Mesendoderm (in vitro differentiated cells): ENCODE measurements around the gene MTRFR.
A peak's percentile ranks its signal among the peaks of the same experiment; 100 is the strongest.
"Not testable (repeated sequence)": the region's sequence is repeated elsewhere in the genome, so short reads cannot be mapped to it uniquely, and the experiment has no call there.

Source experiments
- DNase-seq: peaks from one replicate; pipeline ENCODE4 v3.0.0; 2013
- H2AK5ac ChIP-seq: 2 replicates; pipeline ENCODE4 v1.6.1; 2013; ENCODE audit warnings: low read length, inconsistent platforms
- H2BK120ac ChIP-seq: 2 replicates; pipeline ENCODE4 v1.6.1; 2013; ENCODE audit warnings: low read depth, mild to moderate bottlenecking, low read length, moderate library complexity, mixed read lengths
- H2BK15ac ChIP-seq: replicated peaks from 2 replicates; pipeline ENCODE4 v1.6.1; 2013; ENCODE audit warnings: low read depth, mild to moderate bottlenecking, moderate library complexity
- H2BK5ac ChIP-seq: 2 replicates; pipeline ENCODE4 v1.6.1; 2013; ENCODE audit warnings: low read length, inconsistent platforms
- H3K18ac ChIP-seq: 2 replicates; pipeline ENCODE4 v1.6.1; 2013; ENCODE audit warnings: mild to moderate bottlenecking, low read length, mixed read lengths
- H3K23ac ChIP-seq: one replicate; pipeline ENCODE4 v1.6.1; 2013; ENCODE audit warnings: low read length
- H3K27ac ChIP-seq: 2 replicates; pipeline ENCODE4 v1.5.1; 2013; ENCODE audit warnings: low read depth, mild to moderate bottlenecking, inconsistent platforms, low read length, moderate library complexity
- H3K27me3 ChIP-seq: 2 replicates; pipeline ENCODE4 v1.6.1; 2013; ENCODE audit warnings: low read length, control low read depth, mild to moderate bottlenecking, inconsistent platforms; ENCODE audit not compliant: insufficient read depth, poor library complexity
- H3K36me3 ChIP-seq: 2 replicates; pipeline ENCODE4 v1.6.1; 2013; ENCODE audit warnings: low read length, inconsistent platforms; ENCODE audit not compliant: control insufficient read depth, insufficient read depth
- H3K4ac ChIP-seq: one replicate; pipeline ENCODE4 v1.6.1; 2013; ENCODE audit warnings: low read depth, mild to moderate bottlenecking, low read length, moderate library complexity
- H3K4me1 ChIP-seq: 2 replicates; pipeline ENCODE4 v1.6.1; 2013; ENCODE audit warnings: low read depth, low read length, inconsistent platforms; ENCODE audit not compliant: control insufficient read depth
- H3K4me2 ChIP-seq: 2 replicates; pipeline ENCODE4 v1.6.1; 2013; ENCODE audit warnings: low read length
- H3K4me3 ChIP-seq: 2 replicates; pipeline ENCODE4 v1.5.1; 2013; ENCODE audit warnings: mild to moderate bottlenecking, low read length
- H3K56ac ChIP-seq: one replicate; pipeline ENCODE4 v1.6.1; 2013; ENCODE audit warnings: low read length
- H3K79me1 ChIP-seq: 2 replicates; pipeline ENCODE4 v1.6.1; 2013; ENCODE audit warnings: low read length, inconsistent platforms
- H3K79me2 ChIP-seq: 2 replicates; pipeline ENCODE4 v1.6.1; 2013; ENCODE audit warnings: mild to moderate bottlenecking, low read length; ENCODE audit not compliant: control insufficient read depth, insufficient read depth
- H3K9ac ChIP-seq: 2 replicates; pipeline ENCODE4 v1.6.1; 2013; ENCODE audit warnings: low read length, inconsistent platforms
- H4K5ac ChIP-seq: one replicate; pipeline ENCODE4 v1.6.1; 2013; ENCODE audit warnings: low read length
- H4K8ac ChIP-seq: one replicate; pipeline ENCODE4 v1.6.1; 2013; ENCODE audit warnings: low read depth, mild to moderate bottlenecking, control low read depth, low read length, moderate library complexity
- WGBS: extraction: QIAGEN DNeasy Blood & Tissue Kit; methylation state at CpG from one replicate; pipeline ENCODE4 v1.1.7; 2013; ENCODE audit warnings: low lambda C conversion rate, missing lambda C conversion rate; ENCODE audit not compliant: insufficient coverage; ENCODE audit errors: extremely low coverage; 5-methylcytosine and 5-hydroxymethylcytosine counted together

The MTRFR gene

DNA sequence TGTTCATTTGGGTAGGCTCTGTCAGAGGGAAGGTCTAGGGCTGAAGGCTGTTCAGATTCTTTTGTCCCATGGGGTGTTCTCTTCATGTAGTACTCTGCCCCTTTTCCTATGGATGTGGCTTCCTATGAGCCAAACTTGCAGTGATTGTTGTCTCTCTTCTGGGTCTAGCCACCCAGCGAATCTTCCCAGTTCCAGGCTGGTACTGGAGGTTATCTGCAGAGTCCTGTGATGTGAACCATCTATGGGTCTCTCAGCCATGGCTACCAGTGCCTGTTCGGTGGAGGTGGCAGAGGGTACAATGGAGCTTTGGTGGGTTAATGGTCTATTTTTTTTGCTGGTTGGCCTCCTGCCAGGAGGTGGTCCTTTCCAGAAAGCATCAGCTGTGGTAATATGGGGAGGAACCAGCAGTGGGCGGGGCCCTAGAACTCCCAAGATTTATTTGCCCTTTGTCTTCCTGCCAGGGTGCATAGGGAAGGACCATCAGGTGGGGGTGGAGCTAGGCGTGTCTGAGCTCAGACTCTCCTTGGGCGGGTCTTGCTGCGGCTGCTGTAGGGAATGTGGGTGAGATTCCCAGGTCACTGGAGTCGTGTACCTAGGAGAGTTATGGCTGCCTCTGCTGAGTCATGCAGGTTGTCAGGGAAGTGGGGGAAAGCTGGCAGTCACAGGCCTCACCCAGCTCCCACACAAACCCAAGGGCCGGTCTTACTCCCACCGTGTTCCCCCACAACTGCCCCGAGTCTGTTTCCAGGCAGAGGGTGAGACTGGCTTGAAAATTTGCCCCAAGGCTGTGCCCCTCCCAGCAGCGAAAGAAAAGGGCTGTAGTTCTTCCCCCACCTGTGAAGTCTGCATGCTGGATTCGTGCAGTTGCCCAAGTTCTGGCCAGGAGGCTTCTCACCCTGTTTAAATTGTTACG is 17.5 kb downstream of the MTRFR start:
- Histone ChIP-seq H3K27me3 (no peaks in the 10 kb centered on the region), H3K18ac (no peak overlapping the region), H3K4me2 (no peak overlapping the region), H3K79me2 (no peaks in the 10 kb centered on the region), H3K9ac (no peak overlapping the region), H3K56ac (no peak overlapping the region), H3K4ac (no peak overlapping the region), H4K8ac (no peak overlapping the region), H3K79me1 (peaks cover 3% of the 10 kb centered on the region), H3K4me1 (no peaks in the 10 kb centered on the region), H2AK5ac (no peak overlapping the region), H2BK120ac (no peak overlapping the region), H3K36me3 (peaks cover 5% of the 10 kb centered on the region), H3K4me3 (no peak overlapping the region), H2BK15ac (no peak overlapping the region), H3K27ac (no peak overlapping the region), H4K5ac (no peak overlapping the region), H3K23ac (no peak overlapping the region), H2BK5ac (no peak overlapping the region)
- DNase-seq, result peak; percentile 62
- no CpG with 5 or more reads among the region's 13 CpGs for WGBS

DNA sequence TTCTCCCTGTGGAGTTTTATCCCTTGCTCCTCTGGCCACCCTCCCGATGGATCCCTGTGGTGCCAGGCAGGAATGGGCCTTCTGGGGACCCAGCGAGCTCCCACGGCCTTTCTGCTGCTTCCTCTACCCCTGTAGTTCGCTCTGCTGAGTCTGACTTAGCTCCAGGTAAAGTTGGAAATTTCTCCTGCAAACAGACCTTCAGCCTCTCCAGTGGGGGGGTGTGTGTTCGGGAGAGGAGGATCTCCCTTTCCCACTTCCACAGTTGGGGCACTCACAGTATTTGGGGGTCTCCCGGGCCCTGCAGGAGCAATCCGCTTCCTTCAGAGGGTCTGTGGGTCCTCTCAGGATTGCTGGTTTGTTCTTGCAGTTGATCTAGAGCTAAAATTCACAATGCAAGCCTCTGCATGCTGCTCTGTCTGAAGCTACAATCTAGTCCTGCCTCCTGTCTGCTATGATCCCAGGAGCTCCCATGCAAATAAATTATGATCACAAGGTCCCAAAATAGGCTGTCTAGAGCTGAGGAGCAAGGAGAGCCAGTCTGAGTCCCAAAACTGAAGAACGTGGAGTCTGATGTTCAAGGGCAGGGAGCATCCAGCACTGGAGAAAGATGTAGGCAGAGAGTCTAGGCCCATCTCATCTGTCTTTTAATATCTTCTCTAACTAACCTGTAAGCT is 18.3 kb downstream of the MTRFR start:
- no peak overlapping the region for H2BK5ac ChIP-seq
- H3K27me3 ChIP-seq, result no peaks in the 10 kb centered on the region
- no peak overlapping the region for H3K4ac ChIP-seq
- H2BK15ac ChIP-seq, result no peak overlapping the region
- no peak overlapping the region for H3K4me2 ChIP-seq
- H3K4me1 ChIP-seq, result no peaks in the 10 kb centered on the region
- no peak overlapping the region for H3K27ac ChIP-seq
- H2AK5ac ChIP-seq, result no peak overlapping the region
- no peak for DNase-seq
- H4K8ac ChIP-seq, result no peak overlapping the region
- no peak overlapping the region for H3K4me3 ChIP-seq
- H3K18ac ChIP-seq, result no peak overlapping the region
- H3K9ac ChIP-seq, result no peak overlapping the region
- H3K36me3 ChIP-seq, result peaks cover 5% of the 10 kb centered on the region
- no peak overlapping the region for H3K23ac ChIP-seq
- H4K5ac ChIP-seq, result no peak overlapping the region
- H3K56ac ChIP-seq, result no peak overlapping the region
- H2BK120ac ChIP-seq, result no peak overlapping the region
- no peaks in the 10 kb centered on the region for H3K79me2 ChIP-seq
- WGBS, result no CpG with 5 or more reads among the region's 8 CpGs
- peaks cover 3% of the 10 kb centered on the region for H3K79me1 ChIP-seq

DNA sequence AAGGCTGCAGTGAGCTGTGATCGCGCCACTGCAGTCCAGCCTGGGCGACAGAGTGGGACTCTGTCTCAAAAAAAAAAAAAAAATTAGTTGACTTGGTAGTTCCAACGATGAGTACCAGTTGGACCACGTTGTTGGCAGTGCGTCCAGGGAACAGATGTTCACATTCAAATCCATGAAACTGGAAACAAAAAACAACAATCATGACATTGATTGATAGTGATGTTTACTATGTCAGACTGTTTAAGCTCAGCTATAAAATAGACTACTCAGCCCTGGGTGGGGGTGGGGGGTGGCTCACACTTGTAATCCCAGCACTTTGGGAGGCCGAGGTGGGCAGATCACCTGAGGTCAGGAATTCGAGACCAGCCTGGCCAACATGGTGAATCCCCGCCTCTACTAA is 19.1 kb downstream of the MTRFR start:
- H3K56ac ChIP-seq, H3K4me3 ChIP-seq, H4K5ac ChIP-seq, H3K18ac ChIP-seq, H3K4me2 ChIP-seq, H3K79me1 ChIP-seq, H2BK120ac ChIP-seq, H3K23ac ChIP-seq, H3K27ac ChIP-seq, H3K4ac ChIP-seq, H3K27me3 ChIP-seq, H4K8ac ChIP-seq, H2BK5ac ChIP-seq, H3K9ac ChIP-seq, H3K4me1 ChIP-seq, DNase-seq, H3K36me3 ChIP-seq, H3K79me2 ChIP-seq, H2BK15ac ChIP-seq, H2AK5ac ChIP-seq: not testable (repeated sequence)
- WGBS, result no CpG with 5 or more reads among the region's 9 CpGs

DNA sequence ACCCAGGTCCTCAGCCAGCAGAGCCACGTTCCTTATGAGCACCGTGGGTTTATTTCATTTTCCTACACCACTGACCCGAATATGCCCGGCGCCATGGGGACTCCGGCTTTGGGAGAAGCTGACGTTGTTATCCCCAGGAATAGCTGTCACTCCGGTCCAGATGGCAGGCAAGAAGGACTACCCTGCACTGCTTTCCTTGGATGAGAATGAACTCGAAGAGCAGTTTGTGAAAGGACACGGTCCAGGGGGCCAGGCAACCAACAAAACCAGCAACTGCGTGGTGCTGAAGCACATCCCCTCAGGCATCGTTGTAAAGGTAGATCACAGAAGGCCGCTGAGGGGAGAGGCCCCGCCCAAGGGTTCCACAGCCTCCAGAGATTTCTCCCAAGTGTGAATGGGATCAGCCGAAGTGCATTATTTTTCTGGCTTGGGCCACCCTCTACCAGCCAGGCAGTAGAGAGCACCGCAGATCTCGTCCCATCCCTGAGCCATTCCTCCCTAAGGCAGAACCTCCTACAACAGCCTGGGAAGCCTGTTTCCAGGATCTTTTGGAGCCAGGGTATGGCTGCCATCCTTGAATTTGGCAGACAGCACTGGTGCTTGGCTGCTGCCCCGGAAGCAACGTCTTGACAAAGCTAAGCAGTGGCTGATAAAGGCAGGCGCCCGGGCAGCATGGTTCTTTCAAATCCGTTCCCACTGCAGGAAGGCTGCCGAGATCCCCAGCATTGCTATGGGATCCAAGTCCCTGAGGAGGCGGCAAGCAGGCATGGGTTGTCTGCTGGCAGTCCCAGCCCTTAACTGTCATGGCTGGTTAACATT is 20.6 kb downstream of the MTRFR start:
- no peak overlapping the region for H4K5ac ChIP-seq
- no peaks in the 10 kb centered on the region for H3K27me3 ChIP-seq
- H3K23ac ChIP-seq, result no peak overlapping the region
- H3K4me3 ChIP-seq, result no peak overlapping the region
- H2BK15ac ChIP-seq, result no peak overlapping the region
- no peak overlapping the region for H3K18ac ChIP-seq
- no peak overlapping the region for H2BK120ac ChIP-seq
- H3K4ac ChIP-seq, result no peak overlapping the region
- peaks cover 3% of the 10 kb centered on the region for H3K79me1 ChIP-seq
- H3K79me2 ChIP-seq, result no peaks in the 10 kb centered on the region
- no CpG with 5 or more reads among the region's 24 CpGs for WGBS
- H3K56ac ChIP-seq, result no peak overlapping the region
- H3K4me1 ChIP-seq, result no peaks in the 10 kb centered on the region
- H3K9ac ChIP-seq, result no peak overlapping the region
- peaks cover 10% of the 10 kb centered on the region for H3K36me3 ChIP-seq
- no peak overlapping the region for H3K27ac ChIP-seq
- H3K4me2 ChIP-seq, result no peak overlapping the region
- H4K8ac ChIP-seq, result no peak overlapping the region
- H2BK5ac ChIP-seq, result no peak overlapping the region
- no peak for DNase-seq
- H2AK5ac ChIP-seq, result no peak overlapping the region

DNA sequence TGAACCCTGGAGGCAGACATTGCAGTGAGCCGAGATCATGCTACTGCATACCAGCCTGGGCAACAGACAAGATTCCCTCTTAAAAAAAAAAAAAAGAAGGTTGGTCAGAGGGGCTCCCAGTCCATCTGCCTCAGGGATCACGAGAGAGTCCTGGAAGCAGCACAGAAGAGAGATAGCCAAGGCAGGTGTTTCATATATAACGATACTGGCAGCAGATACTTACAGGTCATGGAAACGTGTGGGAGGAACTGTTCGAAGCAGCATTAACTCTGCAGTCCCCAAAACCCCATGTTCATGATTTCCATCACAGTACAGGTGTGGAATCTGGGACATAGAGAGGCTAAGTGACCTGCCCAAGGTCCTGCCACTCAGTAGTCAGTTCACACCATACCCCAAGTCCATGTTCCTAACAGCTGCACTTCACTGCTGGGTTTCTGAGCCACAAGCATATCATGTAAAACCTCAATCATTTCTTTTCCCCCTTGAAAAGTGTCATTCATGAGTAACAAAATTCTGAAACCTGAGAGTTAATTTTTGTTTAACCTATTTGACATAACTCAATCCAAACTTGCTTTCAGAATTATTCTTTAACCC is 21.7 kb downstream of the MTRFR start:
- DNase-seq, result no peak
- no CpG with 5 or more reads among the region's 5 CpGs for WGBS
- peaks cover 3% of the 10 kb centered on the region for H3K79me1 ChIP-seq
- H3K4me3 ChIP-seq, result no peak overlapping the region
- no peaks in the 10 kb centered on the region for H3K4me1 ChIP-seq
- no peak overlapping the region for H2BK15ac ChIP-seq
- H3K56ac ChIP-seq, result no peak overlapping the region
- no peak overlapping the region for H2AK5ac ChIP-seq
- H3K27me3 ChIP-seq, result no peaks in the 10 kb centered on the region
- H3K4me2 ChIP-seq, result no peak overlapping the region
- no peak overlapping the region for H3K4ac ChIP-seq
- H3K23ac ChIP-seq, result no peak overlapping the region
- no peak overlapping the region for H3K27ac ChIP-seq
- H3K36me3 ChIP-seq, result peaks cover 14% of the 10 kb centered on the region
- no peak overlapping the region for H2BK120ac ChIP-seq
- no peak overlapping the region for H4K8ac ChIP-seq
- H3K79me2 ChIP-seq, result no peaks in the 10 kb centered on the region
- H3K9ac ChIP-seq, result no peak overlapping the region
- H3K18ac ChIP-seq, result no peak overlapping the region
- no peak overlapping the region for H4K5ac ChIP-seq
- H2BK5ac ChIP-seq, result no peak overlapping the region
